DND-41 (cell line): ENCODE data around the gene CPT1C.

Experiments used
- EZH2 ChIP-seq: IDR thresholded peaks from 3 replicates; pipeline ENCODE4 v1.6.1; 2012; ENCODE audit warnings: borderline replicate concordance, low read depth, mild to moderate bottlenecking, moderate library complexity, low read length, inconsistent platforms; ENCODE audit not compliant: severe bottlenecking
- TF ChIP-seq, protein P1 (sequence below): IDR thresholded peaks from 2 replicates; pipeline ENCODE4 v1.5.1; 2012; ENCODE audit warnings: borderline replicate concordance, low read length, moderate library complexity, mild to moderate bottlenecking; ENCODE audit not compliant: poor library complexity, severe bottlenecking; ENCODE audit errors: extremely low read depth

DNA sequence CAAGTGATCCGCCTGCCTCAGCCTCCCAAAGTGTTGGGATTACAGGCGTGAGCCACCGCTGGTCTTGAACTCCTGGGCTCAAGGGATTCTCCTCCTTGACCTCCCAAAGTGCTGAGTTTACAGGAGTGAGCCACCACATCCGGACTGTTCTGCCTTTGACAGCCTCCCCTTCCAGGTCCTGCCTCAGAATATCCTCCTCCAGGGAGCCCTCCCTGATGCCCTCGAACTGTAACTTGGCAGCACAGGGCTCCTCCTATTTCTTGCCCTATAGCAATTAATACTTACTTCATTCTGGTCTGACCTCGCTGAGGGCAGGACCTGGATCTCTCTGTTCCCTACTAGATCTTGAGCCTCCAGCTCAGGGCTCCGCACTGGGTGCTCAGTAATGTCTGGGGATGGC is 5.9 kb downstream of the CPT1C start:
- TF ChIP-seq, protein P1, sequence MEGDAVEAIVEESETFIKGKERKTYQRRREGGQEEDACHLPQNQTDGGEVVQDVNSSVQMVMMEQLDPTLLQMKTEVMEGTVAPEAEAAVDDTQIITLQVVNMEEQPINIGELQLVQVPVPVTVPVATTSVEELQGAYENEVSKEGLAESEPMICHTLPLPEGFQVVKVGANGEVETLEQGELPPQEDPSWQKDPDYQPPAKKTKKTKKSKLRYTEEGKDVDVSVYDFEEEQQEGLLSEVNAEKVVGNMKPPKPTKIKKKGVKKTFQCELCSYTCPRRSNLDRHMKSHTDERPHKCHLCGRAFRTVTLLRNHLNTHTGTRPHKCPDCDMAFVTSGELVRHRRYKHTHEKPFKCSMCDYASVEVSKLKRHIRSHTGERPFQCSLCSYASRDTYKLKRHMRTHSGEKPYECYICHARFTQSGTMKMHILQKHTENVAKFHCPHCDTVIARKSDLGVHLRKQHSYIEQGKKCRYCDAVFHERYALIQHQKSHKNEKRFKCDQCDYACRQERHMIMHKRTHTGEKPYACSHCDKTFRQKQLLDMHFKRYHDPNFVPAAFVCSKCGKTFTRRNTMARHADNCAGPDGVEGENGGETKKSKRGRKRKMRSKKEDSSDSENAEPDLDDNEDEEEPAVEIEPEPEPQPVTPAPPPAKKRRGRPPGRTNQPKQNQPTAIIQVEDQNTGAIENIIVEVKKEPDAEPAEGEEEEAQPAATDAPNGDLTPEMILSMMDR, result no peak
- TF ChIP-seq EZH2, result no peak
